ENCODE data around the gene ZSWIM1. TPM values are rescaled to one million over a fixed set of nuclear protein-coding genes. Genes with fewer than 3 reads are reported as not detected.
A peak's percentile ranks its signal among the peaks of the same experiment; 100 is the strongest.

Gene ZSWIM1
- total and polyA plus RNA-seq, 10 of the 15 experiments (the other 5 are each of a cell fraction or from before 2014, with no cell fraction given): 2.4 to 16.0 (median 9.8) TPM

GRCh38 chr20:45880988-45881788 lies at the start of gene ZSWIM1 (continued):
- TF ChIP-seq ZBTB40 (IDR thresholded peaks at IDR 0.05; ENCODE audit: borderline replicate concordance) (peak; percentile 75; the same call in 1 of the 2 replicates), NR2F1 (conservative IDR thresholded peaks at IDR 0.05) (peak; percentile 98), ZNF622 (IDR thresholded peaks at IDR 0.05) (no peak), ASH2L (IDR thresholded peaks at IDR 0.05; ENCODE audit: borderline replicate concordance, low read depth) (no peak), PKNOX1 (IDR thresholded peaks at IDR 0.05) (peak; percentile 100), IRF5 (IDR thresholded peaks at IDR 0.05; ENCODE audit: borderline replicate concordance) (no peak), NFYA (IDR thresholded peaks at IDR 0.05; ENCODE audit: borderline replicate concordance, low read depth, low read length) (peak; percentile 84), SKIL (IDR thresholded peaks at IDR 0.05; ENCODE audit: low read depth, poor library complexity, severe bottlenecking) (peak; percentile 94), POU2F2 (IDR thresholded peaks at IDR 0.05; ENCODE audit: borderline replicate concordance, low read depth, low read length) (peak; percentile 46; the same call in 1 of the 3 replicates), ZBED1 (IDR thresholded peaks at IDR 0.05; ENCODE audit: borderline replicate concordance) (no peak), LARP7 (IDR thresholded peaks at IDR 0.05) (no peak), ATF7 (IDR thresholded peaks at IDR 0.05; ENCODE audit: low read depth) (0 out of 2 replicates have a peak, but pooled peaks have one; percentile 10), SPI1 (IDR thresholded peaks at IDR 0.05; ENCODE audit: borderline replicate concordance, insufficient read depth, low read depth, low read length) (no peak), ZSCAN29 (IDR thresholded peaks at IDR 0.05) (no peak), CBX3 (IDR thresholded peaks at IDR 0.05; ENCODE audit: borderline replicate concordance, low read depth) (no peak), BMI1 (IDR thresholded peaks at IDR 0.05; ENCODE audit: borderline replicate concordance) (peak; percentile 98), SIX5 (IDR thresholded peaks at IDR 0.05; ENCODE audit: low read depth, low read length, severe bottlenecking) (no peak), EP300 (IDR thresholded peaks at IDR 0.05; ENCODE audit: borderline replicate concordance in 1 of 2, control insufficient read depth in 1 of 2, low read depth in 2 of 2, low read length in 2 of 2) (no peak), TCF12 (IDR thresholded peaks at IDR 0.05; ENCODE audit: low read depth, low read length) (no peak), IKZF2 (IDR thresholded peaks at IDR 0.05) (peak; percentile 76 to 78), CHD2 (IDR thresholded peaks at IDR 0.05; ENCODE audit: borderline replicate concordance, low read depth, low read length) (peak; percentile 96)

Measured in GM12878 (cell line).